ENCODE data around the gene LCN12.
"Not testable (repeated sequence)": the region's sequence is repeated elsewhere in the genome, so short reads cannot be mapped to it uniquely, and the experiment has no call there.

The LCN12 gene

GRCh38 chr9:136991993-136992818 is 40.1 kb downstream of the LCN12 start, which contains the start of gene PAXX:
PAXX (plus strand) TSS chr9:136992422; CDS start chr9:136992444, 22 bp downstream.
- DNase-seq, result peak; percentile 51

- no peak for DNase-seq
Observed at GRCh38 chr9:136992819-136993369, 40.8 kb downstream of the LCN12 start.

DNA sequence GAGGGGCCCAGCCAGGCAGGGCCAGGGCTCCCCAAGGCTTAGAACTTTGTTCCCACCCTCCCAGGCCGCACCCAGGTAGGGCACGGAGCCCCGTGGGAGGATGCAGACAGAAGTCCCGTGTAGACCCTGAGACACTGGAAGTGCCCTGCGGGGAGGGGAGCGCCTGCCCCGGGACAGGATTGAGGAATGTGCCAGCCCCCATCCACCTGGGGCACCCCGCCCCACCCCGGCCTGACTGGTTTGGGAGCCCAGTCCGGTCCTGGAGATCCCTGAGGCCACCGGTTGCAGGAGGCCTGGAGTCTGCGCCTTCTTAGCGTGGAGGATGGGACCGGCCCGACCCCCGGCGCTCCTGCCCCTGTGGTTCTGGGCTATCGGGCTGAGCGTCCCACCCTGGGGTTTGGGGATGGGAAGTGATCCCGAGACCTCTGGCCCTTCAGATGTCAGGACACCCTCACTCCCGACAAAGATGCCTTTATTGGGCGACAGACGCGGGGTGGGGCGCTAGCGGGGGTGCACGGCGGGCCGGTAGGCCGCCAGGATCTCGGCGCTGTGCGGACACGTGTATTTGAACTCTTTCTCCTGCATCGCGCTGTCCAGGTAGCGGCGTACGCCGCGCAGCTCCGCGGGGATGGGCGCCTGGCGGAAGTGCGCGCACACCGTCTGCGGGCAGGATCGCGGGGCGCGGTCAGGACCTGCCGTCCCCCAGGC is 42.3 kb downstream of the LCN12 start:
- DNase-seq, result no peak

- DNase-seq, result no peak
Observed at GRCh38 chr9:136994888-136995230, 42.8 kb downstream of the LCN12 start.

DNA sequence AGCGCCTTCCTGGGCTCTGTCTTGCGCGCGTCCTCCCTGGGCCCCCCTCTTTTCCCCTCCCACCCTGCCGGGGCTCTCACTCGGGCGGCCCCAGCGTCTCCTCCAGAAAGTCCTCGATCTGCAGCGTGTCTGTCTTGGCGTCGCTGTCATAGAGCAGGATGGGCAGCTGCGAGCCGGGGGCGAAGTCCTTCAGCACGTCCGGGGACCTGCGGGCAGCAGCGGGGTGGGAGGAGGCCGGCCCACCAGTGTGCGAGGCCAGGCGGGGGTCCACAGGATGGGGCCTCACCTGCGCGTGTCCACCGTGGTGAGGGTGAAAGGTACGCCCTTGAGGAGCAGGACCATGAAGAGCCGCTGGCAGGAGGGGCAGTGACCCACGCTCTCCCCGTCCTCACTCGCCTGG is 43.3 kb downstream of the LCN12 start:
- no peak for DNase-seq

DNA sequence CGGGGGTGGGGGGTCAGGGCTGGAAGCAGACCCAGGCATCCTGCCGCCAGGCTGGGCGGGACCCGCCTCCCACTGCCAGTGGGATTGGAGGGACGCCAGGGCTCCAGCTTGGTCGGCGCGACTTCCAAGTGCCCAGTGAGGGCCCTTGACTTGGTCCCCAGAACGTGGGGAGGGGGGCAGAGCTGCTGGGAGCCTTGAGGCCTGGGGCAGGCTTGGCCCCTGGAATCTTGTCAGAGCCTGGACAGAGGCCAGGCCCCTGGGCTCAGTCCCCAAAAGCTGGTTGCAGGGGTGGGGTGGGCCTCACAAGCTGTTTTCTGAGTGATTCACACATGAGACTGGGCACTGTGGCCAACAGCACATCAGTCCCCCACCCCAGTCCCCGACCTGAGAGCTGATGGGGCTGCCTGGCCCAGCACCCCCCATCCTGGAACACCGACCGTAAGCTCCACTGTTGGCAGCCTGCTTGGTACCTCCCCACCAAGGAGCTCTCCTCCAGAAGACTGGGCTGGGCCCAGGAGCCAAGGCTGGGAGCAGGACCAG is 43.8 kb downstream of the LCN12 start:
- DNase-seq, result no peak

DNA sequence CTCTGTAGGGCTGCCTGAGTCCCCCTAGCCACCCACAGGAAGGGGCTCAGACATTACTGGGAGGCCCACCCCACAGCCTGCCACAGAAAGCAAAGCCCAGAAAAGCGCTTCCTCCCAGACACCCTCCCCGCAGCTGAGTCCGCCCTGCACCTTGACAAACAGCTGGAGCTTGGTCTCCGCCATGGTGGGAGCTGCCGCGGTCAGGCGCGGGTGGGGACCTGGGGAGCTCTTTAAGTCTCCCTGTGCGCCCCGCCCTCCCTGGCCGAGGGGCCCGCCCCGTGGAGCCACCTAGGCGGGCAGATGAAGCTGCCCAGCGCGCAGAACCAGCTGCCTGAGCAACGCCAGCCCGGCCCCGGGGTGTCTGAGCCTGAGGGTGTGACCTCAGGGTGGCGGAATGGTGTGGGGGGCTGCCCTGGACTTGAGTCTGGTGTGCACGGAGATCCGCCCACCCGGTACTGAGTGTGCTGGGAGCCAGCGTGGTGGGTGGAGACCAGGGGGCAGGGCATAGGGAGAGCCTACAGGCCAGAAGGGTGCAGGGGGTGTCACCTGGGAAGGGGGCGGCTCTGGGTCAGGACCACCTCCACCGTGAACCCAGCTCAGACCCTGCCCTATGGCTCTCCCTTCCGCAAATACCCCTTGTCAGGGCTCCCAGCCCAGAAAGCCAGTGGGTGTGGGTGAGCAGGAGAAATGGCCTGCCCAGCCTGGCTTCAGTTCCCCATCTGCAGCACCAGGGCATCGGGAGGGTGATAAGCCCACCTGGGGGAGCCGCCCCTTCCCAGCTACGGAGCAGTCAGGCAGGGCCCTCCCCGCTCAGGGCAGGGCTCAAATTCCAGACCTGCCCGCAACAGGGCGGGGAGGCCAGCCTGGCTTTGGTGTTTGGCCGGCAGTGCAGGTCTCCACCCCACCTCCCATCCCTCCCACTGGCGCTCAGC is 44.6 kb downstream of the LCN12 start, which contains the start of gene CLIC3:
Gene CLIC3, minus strand, starts transcription at position 208 of the 932 bp plus-strand sequence. Its CDS starts 25 bp downstream, at position 183.
- DNase-seq, result no peak

- DNase-seq, result no peak
Observed at GRCh38 chr9:136997371-136997770, 45.3 kb downstream of the LCN12 start.

- DNase-seq, result no peak
Observed at GRCh38 chr9:136997830-136998234, 45.8 kb downstream of the LCN12 start.

- DNase-seq, result peak; percentile 65
Observed at GRCh38 chr9:137000177-137000930, 48.3 kb downstream of the LCN12 start.

- no peak for DNase-seq
Observed at GRCh38 chr9:137001857-137002645, 50.0 kb downstream of the LCN12 start.

- DNase-seq, result no peak
Observed at GRCh38 chr9:137002646-137003041, 50.6 kb downstream of the LCN12 start.

DNA sequence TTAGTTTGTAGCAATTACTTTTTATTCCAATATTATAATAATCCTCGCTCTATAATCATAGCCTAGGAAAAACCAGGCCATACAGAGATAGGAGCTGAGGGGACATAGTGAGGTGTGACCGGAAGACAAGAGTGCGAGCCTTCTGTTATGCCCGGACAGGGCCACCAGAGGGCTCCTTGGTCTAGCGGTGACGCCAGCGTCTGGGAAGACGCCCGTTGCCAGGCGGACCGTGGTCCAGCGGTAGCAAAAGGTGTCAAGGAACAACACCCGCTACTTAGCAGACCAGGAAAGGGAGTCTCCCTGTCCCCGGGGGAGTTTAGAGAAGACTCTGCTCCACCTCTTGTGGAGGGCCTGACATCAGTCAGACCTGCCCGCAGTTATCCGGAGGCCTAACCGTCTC is 52.2 kb downstream of the LCN12 start:
- DNase-seq, result not testable (repeated sequence)

Measured in GF-D8 (cell line).